ENCODE data around the gene MUC12.

DNA sequence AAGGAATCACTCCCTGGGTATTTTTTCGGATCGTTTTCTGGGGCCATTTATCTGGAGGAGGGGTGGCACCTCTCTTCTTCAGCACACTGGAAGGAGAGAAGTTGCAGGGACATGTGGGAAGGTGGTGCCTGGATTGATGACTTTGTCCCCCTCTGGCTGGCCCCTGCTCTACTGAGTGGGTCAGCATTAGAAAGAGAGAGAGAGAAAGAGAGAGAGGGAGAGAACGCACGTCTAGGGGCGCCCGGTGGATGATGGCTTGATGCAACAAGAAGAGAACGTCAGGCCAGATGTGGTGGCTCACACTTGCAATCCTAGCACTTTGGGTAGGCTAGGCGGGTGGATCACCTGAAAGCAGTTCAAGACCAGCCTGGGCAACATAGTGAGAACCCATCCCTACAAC, 5.5 kb upstream of the MUC12 start:
- TF ChIP-seq, protein P1, sequence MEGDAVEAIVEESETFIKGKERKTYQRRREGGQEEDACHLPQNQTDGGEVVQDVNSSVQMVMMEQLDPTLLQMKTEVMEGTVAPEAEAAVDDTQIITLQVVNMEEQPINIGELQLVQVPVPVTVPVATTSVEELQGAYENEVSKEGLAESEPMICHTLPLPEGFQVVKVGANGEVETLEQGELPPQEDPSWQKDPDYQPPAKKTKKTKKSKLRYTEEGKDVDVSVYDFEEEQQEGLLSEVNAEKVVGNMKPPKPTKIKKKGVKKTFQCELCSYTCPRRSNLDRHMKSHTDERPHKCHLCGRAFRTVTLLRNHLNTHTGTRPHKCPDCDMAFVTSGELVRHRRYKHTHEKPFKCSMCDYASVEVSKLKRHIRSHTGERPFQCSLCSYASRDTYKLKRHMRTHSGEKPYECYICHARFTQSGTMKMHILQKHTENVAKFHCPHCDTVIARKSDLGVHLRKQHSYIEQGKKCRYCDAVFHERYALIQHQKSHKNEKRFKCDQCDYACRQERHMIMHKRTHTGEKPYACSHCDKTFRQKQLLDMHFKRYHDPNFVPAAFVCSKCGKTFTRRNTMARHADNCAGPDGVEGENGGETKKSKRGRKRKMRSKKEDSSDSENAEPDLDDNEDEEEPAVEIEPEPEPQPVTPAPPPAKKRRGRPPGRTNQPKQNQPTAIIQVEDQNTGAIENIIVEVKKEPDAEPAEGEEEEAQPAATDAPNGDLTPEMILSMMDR (IDR thresholded peaks at IDR 0.05): no peak
- TF ChIP-seq POLR2A (IDR thresholded peaks at IDR 0.05): no peak

All from heart left ventricle (tissue), 13 donors.